Stimulated activated CD8-positive, alpha-beta memory T cell treated with anti-CD3 and anti-CD28 coated beads, Interleukin-7, amount 100 ng/mL, for 48 hours (primary cell): Measurements from ENCODE around the gene NXF3.
"Not testable (repeated sequence)": the region's sequence is repeated elsewhere in the genome, so short reads cannot be mapped to it uniquely, and the experiment has no call there.

Experiments
- DNase-seq, 2 donors: peaks; one replicate each; pipeline ENCODE4 v3.0.0-alpha.2; 2020; ENCODE audit warnings: low read depth in 1 of 2; ENCODE audit errors: extremely low read depth in 1 of 2

NXF3 gene

DNA sequence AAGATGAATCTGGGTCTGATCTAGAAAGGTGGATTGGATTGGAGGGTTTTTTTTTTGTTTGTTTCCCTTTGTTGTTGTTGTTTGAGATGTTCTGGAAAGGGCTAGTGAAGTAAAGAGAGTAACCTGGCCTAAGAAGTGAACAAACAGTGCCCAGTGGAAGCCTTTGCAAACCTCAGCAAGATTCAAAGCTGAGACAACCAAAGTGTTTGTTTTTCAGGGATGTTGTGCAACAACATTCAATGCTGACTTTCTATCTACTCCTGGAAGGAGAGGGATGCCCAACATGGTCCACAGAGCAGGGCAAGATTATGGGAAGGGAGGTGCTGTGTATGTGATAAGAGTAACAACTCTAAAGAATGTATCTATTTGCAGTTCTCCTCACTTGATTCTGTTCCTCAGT is 40.3 kb downstream of the NXF3 start:
- no peak for DNase-seq

DNA sequence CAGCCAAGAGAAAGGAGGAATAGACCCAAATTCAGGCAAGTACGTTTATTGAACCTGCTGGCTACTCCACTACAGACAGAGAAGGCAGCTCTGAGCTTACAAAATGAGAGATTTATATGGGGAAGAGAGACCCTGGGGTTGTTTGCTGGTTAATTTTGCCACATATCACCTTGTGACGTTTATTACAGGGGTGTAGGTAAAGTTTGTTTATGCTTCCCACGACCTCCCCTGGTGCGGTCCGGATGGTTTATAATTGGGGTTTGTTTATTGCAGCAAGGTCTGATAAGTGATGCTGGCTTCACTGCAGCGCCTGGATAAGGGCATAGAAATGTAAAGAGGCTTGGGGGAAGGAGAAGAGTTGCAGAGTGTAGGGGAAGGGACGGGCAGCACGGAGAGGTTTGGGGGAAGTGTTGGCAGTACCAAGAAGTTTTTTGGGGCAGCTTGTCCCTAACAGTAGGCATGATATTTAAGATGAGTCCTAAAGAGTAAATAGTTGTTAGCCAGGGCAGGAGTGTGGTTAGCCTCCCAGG is 41.6 kb downstream of the NXF3 start:
- DNase-seq: no peak

- not testable (repeated sequence) for DNase-seq
Observed at GRCh38 chrX:103033371-103033770, 59.6 kb downstream of the NXF3 start.
